Gastrocnemius medialis (tissue), 4 donors: Measurements from ENCODE around the gene MTCL1.

Experiments
- CTCF ChIP-seq, 5 experiments: fragments of 450-650 bp in 3 of 5; fragments of 200-600 bp in 2 of 5; sonication (generic) in 2 of 5; IDR thresholded peaks in 4 of 5; conservative IDR thresholded peaks in 1 of 5; 1 replicate in 4 of 5; 2 replicates in 1 of 5; pipeline ENCODE4 v1.5.1; 2016 to 2019; ENCODE audit warnings: antibody characterized with exemption in 5 of 5, mild to moderate bottlenecking in 3 of 5, moderate library complexity in 3 of 5
- POLR2A ChIP-seq, 2 donors: fragments of 450-650 bp; IDR thresholded peaks; one replicate each; pipeline ENCODE4 v1.6.1; 2017; ENCODE audit warnings: antibody characterized with exemption in 2 of 2, mild to moderate bottlenecking in 2 of 2, moderate library complexity in 2 of 2

- no peak for TF ChIP-seq CTCF (IDR thresholded peaks at IDR 0.05 in 4 of 5, conservative IDR thresholded peaks at IDR 0.05 in 1 of 5)
- TF ChIP-seq POLR2A (IDR thresholded peaks at IDR 0.05): no peak
These were observed 126.2 kb downstream of the MTCL1 start for GRCh38 chr18:8831531-8831930.
